ENCODE data around the gene RRP9.

- TF ChIP-seq POLR2A (IDR thresholded peaks at IDR 0.05): no peak
- TF ChIP-seq, protein P1, sequence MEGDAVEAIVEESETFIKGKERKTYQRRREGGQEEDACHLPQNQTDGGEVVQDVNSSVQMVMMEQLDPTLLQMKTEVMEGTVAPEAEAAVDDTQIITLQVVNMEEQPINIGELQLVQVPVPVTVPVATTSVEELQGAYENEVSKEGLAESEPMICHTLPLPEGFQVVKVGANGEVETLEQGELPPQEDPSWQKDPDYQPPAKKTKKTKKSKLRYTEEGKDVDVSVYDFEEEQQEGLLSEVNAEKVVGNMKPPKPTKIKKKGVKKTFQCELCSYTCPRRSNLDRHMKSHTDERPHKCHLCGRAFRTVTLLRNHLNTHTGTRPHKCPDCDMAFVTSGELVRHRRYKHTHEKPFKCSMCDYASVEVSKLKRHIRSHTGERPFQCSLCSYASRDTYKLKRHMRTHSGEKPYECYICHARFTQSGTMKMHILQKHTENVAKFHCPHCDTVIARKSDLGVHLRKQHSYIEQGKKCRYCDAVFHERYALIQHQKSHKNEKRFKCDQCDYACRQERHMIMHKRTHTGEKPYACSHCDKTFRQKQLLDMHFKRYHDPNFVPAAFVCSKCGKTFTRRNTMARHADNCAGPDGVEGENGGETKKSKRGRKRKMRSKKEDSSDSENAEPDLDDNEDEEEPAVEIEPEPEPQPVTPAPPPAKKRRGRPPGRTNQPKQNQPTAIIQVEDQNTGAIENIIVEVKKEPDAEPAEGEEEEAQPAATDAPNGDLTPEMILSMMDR (IDR thresholded peaks at IDR 0.05): no peak
Observed at GRCh38 chr3:51930439-51930838, 11.3 kb downstream of the RRP9 start.

Data from adrenal gland (tissue), 5 donors.